HG03097 (cell line): Measurements from ENCODE around the gene KDELR1.

Experiments
- ATAC-seq: cut with Tn5 transposase; IDR thresholded peaks from one replicate; pipeline ENCODE4 v1.9.1; 2021; ENCODE audit not compliant: unreplicated experiment, low FRiP score

KDELR1 gene

GRCh38 chr19:48391100-48392005, at the start of gene KDELR1:
Gene KDELR1 (minus strand): TSS chr19:48391551. CDS start chr19:48391358, 193 bp downstream.
- ATAC-seq, result peak; percentile 63

- no peak for ATAC-seq
Measured at GRCh38 chr19:48436586-48436985, 45.2 kb upstream of the KDELR1 start.

GRCh38 chr19:48433337-48433736, 42.0 kb upstream of the KDELR1 start:
- no peak for ATAC-seq

- no peak for ATAC-seq
Measured at GRCh38 chr19:48428670-48429069, 37.3 kb upstream of the KDELR1 start.

- ATAC-seq, result no peak
Measured at GRCh38 chr19:48424694-48425219, 33.4 kb upstream of the KDELR1 start.

- no peak for ATAC-seq
Measured at GRCh38 chr19:48421548-48421947, 30.2 kb upstream of the KDELR1 start.

- peak; percentile 53 for ATAC-seq
Measured at GRCh38 chr19:48419158-48419920, 28.0 kb upstream of the KDELR1 start.

- ATAC-seq, result no peak
Measured at GRCh38 chr19:48418317-48419064, 27.1 kb upstream of the KDELR1 start.

- no peak for ATAC-seq
Measured at GRCh38 chr19:48417421-48417820, 26.1 kb upstream of the KDELR1 start.

- ATAC-seq, result no peak
Measured at GRCh38 chr19:48415806-48416221, 24.5 kb upstream of the KDELR1 start.

- ATAC-seq, result no peak
Measured at GRCh38 chr19:48415395-48415794, 24.0 kb upstream of the KDELR1 start.

- no peak for ATAC-seq
Measured at GRCh38 chr19:48413879-48414587, 22.7 kb upstream of the KDELR1 start.

- no peak for ATAC-seq
Measured at GRCh38 chr19:48405850-48406249, 14.5 kb upstream of the KDELR1 start.

- no peak for ATAC-seq
Measured at GRCh38 chr19:48405010-48405659, 13.8 kb upstream of the KDELR1 start.

GRCh38 chr19:48403606-48404005, 12.3 kb upstream of the KDELR1 start:
- no peak for ATAC-seq

- no peak for ATAC-seq
Measured at GRCh38 chr19:48401287-48401686, 9.9 kb upstream of the KDELR1 start.

- ATAC-seq, result no peak
Measured at GRCh38 chr19:48400018-48400742, 8.8 kb upstream of the KDELR1 start.

- ATAC-seq, result no peak
Measured at GRCh38 chr19:48398375-48399235, 7.3 kb upstream of the KDELR1 start.
